SH-SY5Y (cell line): ENCODE measurements around the gene DLG2.

Experiments
- GATA2 ChIP-seq: IDR thresholded peaks from 2 replicates; pipeline ENCODE4 v1.6.1; 2011; ENCODE audit warnings: mild to moderate bottlenecking, low read depth, low read length
- GATA3 ChIP-seq: IDR thresholded peaks from 2 replicates; pipeline ENCODE4 v1.6.1; 2011; ENCODE audit warnings: low read depth, mild to moderate bottlenecking, low read length, moderate library complexity

- no peak for TF ChIP-seq GATA3
- no peak for TF ChIP-seq GATA2
Measured at GRCh38 chr11:85539029-85539689, 88.0 kb downstream of the DLG2 start.
